Measurements from ENCODE around the gene ANO6.

Gene ANO6

DNA sequence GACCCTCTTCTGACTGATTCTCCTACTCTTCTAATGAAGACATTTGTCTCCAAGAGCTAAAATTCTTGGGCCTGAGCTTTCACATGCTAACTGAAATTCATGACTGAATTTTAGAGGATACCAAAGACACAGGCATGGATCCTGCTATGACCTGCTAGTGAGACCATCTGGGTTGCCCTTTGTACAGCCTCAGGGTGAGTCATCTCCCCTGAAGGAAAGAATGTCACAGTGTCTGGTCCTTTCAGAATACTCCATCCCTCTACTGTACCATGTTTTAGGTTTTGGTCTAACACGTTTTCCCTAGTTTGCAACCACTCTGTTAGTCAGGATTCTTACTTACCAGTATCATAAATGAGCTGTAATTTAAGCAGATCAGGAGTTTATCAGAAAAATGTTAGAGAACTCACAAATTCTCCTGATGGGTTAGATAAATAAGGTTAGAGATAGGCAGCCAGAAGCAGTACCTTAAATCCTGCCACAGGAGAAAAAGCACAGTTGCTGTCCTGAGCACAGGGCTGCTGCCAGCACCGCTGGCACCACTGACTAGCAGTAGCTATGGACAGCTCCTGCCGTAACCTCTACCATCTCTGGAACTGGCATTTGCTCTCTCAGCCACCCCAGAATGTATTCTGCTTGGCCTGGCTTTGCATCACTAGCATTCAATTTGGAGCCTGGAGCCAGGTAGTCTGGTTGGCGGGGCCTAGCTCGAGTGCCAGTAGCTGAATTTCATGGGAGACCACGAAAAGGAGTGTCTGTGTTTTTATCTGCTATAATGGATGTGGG is 127.6 kb downstream of the ANO6 start:
- in situ Hi-C loops (cut with MboI; ENCODE audit: low sequenced_read_pairs, unreplicated experiment) = no loop called here
- TF ChIP-seq, protein P1, sequence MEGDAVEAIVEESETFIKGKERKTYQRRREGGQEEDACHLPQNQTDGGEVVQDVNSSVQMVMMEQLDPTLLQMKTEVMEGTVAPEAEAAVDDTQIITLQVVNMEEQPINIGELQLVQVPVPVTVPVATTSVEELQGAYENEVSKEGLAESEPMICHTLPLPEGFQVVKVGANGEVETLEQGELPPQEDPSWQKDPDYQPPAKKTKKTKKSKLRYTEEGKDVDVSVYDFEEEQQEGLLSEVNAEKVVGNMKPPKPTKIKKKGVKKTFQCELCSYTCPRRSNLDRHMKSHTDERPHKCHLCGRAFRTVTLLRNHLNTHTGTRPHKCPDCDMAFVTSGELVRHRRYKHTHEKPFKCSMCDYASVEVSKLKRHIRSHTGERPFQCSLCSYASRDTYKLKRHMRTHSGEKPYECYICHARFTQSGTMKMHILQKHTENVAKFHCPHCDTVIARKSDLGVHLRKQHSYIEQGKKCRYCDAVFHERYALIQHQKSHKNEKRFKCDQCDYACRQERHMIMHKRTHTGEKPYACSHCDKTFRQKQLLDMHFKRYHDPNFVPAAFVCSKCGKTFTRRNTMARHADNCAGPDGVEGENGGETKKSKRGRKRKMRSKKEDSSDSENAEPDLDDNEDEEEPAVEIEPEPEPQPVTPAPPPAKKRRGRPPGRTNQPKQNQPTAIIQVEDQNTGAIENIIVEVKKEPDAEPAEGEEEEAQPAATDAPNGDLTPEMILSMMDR (IDR thresholded peaks at IDR 0.05; ENCODE audit: borderline replicate concordance, control extremely low read depth, extremely low read depth, insufficient read depth, missing control alignments) = no peak

DNA sequence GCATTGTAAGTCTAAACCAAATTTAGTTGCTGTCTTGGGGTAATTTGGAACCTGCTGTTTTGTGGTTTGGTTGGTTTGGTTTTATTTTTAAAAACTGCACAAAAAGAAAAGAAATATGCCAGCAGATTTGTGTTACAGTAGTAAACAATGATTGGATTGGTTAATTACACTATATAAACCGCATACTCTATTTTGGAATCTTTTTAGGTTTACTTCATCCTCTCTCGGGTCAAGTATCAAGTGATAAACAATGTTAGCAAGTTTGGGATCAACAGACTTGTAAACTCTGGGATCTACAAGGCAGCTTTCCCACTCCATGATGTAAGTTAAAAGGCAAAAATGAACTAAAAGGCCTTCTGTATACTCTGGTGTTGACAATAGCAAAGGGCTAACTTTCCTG is 132.4 kb downstream of the ANO6 start:
- TF ChIP-seq, protein P1 (IDR thresholded peaks at IDR 0.05; ENCODE audit: borderline replicate concordance, control extremely low read depth, extremely low read depth, insufficient read depth, missing control alignments) = no peak
- DNase-seq (ENCODE audit: low spot score) = no peak
- in situ Hi-C loops (cut with MboI; ENCODE audit: low sequenced_read_pairs, unreplicated experiment) = no loop called here

More for the DNA sequence above, 127.6 kb downstream of the ANO6 start:
- DNase-seq (ENCODE audit: low spot score) = no peak

DNA sequence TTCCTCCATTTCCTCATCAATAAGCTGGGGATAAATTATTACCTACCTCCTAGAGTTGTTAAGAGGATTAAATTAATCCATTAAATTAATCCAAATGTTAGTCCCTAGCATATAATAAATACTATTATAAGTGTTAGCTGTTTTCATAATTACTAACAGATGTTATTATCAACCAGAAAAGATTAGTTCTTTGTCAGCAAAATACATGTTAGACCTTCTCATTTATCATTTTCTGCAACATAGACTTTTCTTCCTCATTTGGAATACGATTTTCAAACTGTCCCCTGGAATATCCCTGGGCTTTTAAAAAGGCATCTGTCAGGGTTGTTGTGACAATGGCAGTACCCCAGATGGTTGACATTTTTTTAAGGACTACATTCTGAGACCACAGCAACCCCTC is 133.1 kb downstream of the ANO6 start:
- TF ChIP-seq, protein P1 (IDR thresholded peaks at IDR 0.05; ENCODE audit: borderline replicate concordance, control extremely low read depth, extremely low read depth, insufficient read depth, missing control alignments) = no peak
- in situ Hi-C loops (cut with MboI; ENCODE audit: low sequenced_read_pairs, unreplicated experiment) = no loop called here
- no peak for DNase-seq (ENCODE audit: low spot score)

DNA sequence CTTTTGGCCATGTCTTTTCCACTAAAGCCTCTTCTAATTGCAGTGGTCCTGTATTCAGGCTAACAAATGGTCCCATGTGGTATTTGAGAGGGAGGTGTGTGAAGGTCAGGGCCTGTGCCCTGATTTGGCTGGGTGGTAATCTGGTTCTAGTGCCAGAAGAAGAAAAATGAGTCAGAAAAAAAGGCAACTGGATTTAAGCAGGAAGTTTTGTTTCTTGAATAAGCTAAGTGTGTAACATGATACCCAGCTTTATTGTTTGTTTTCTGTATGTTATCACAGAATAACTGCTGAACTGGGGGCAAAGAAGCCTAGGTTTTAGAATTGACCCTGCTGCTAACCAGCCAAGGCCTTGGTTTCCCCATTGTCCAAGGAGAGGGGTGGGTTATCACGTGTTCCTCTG is 134.0 kb downstream of the ANO6 start:
- no peak for DNase-seq (ENCODE audit: low spot score)
- in situ Hi-C loops (cut with MboI; ENCODE audit: low sequenced_read_pairs, unreplicated experiment) = no loop called here
- TF ChIP-seq, protein P1 (IDR thresholded peaks at IDR 0.05; ENCODE audit: borderline replicate concordance, control extremely low read depth, extremely low read depth, insufficient read depth, missing control alignments) = no peak

DNA sequence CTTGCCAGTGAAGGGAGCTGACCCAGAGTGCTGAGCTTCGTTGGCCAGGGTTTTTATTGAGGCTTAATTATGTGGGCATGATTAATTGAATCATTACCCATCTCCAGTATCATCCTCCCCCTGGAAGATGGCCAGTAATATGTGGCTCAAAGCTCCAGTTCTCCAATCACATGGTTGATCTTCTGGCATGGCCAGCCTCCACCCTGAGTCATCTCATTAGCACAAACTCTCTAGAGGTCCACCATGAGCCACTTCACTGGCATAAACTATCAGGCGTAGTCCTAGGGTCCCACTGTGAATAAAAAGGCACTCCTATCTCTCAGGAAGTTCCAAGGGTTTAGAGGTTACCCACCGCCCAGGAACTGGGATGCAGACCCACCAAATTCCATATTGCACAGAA is 135.0 kb downstream of the ANO6 start:
- no peak for DNase-seq (ENCODE audit: low spot score)
- in situ Hi-C loops (cut with MboI; ENCODE audit: low sequenced_read_pairs, unreplicated experiment) = no loop called here

DNA sequence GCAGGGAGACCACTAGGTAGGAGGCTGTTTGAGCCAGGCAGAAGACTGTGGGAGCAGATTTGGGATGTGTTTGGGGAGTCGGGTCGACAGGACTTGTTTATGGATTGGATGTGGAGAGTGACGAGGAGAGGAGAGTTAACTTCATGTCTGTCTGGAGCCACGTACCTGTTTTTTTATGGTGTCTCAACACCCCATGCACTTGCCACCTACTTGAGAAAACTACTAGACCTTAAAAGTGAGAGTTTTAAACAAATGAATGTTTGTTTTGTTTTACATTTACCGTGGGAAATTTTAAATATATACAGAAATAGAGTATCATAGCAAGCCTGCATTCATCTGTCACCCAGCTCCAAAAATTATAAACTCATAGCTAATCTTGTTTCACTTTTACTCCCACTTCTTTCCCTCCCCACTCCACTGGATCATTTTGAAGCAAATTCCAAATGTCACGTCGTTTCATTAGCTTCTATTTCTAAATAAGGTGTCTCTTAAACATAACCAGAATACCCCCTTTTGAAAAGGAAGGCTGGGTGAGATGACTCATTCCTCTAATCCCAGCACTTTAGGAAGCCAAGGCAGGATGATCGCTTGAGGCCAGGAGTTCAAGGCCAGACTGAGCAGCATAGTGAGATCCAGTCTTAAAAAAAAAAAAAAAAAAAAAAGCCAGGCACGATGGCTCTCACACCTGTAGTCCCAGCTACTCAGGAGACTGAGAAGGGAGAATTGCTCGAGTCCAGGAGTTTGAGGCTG is 136.2 kb downstream of the ANO6 start:
- no peak for DNase-seq (ENCODE audit: low spot score)
- in situ Hi-C loops (cut with MboI; ENCODE audit: low sequenced_read_pairs, unreplicated experiment) = no loop called here
- TF ChIP-seq, protein P1 (IDR thresholded peaks at IDR 0.05; ENCODE audit: borderline replicate concordance, control extremely low read depth, extremely low read depth, insufficient read depth, missing control alignments) = no peak

More for the DNA sequence above, 135.0 kb downstream of the ANO6 start:
- TF ChIP-seq, protein P1 (IDR thresholded peaks at IDR 0.05; ENCODE audit: borderline replicate concordance, control extremely low read depth, extremely low read depth, insufficient read depth, missing control alignments) = no peak
